ENCODE results near the gene AXL.

AXL gene

GRCh38 chr19:41308450-41309179 lies 89.6 kb downstream of the AXL start:
- peak overlapping the region; percentile 70 for H3K9ac ChIP-seq (ENCODE audit: low read depth, low read length)
- DNase-seq, result peak; percentile 87
- H3K4me1 ChIP-seq (ENCODE audit: insufficient read depth, low read length), result peaks cover 80% of the 10 kb centered on the region
- peaks cover 33% of the 10 kb centered on the region for H4K20me1 ChIP-seq (ENCODE audit: insufficient read depth, low read length)
- ATAC-seq (ENCODE audit: insufficient read depth, low read depth), result peak; percentile 62
- H3K27ac ChIP-seq (ENCODE audit: low read length), result peak overlapping the region; percentile 97
- H3K27me3 ChIP-seq (ENCODE audit: insufficient read depth, low read length, poor library complexity), result no peaks in the 10 kb centered on the region
- H2AFZ ChIP-seq (ENCODE audit: low read depth, low read length), result no peak overlapping the region
- H3K4me3 ChIP-seq (ENCODE audit: low read depth in 1 of 2, low read length in 2 of 2), result peak overlapping the region in 1 of 2 experiments; percentile 65; a peak in 1 of 4 replicates
- peak overlapping the region; percentile 80 for H3K4me2 ChIP-seq (ENCODE audit: insufficient read depth, low read length)
- no peaks in the 10 kb centered on the region for H3K9me3 ChIP-seq (ENCODE audit: insufficient read depth, low read length, severe bottlenecking)
- TF ChIP-seq EZH2 (IDR thresholded peaks at IDR 0.05; ENCODE audit: borderline replicate concordance, low read depth, low read length, severe bottlenecking), result no peak
- TF ChIP-seq CTCF (IDR thresholded peaks at IDR 0.05; ENCODE audit: borderline replicate concordance, extremely low read depth, low read length, poor library complexity, severe bottlenecking), result peak; percentile 100
- peaks cover 56% of the 10 kb centered on the region for H3K36me3 ChIP-seq (ENCODE audit: insufficient read depth, low read length)
- H3K79me2 ChIP-seq (ENCODE audit: insufficient read depth, low read length), result peaks cover 40% of the 10 kb centered on the region

GRCh38 chr19:41309180-41310032 lies 90.4 kb downstream of the AXL start:
- Histone ChIP-seq H3K79me2 (ENCODE audit: insufficient read depth, low read length) (peaks cover 47% of the 10 kb centered on the region), H3K4me3 (ENCODE audit: low read depth in 1 of 2, low read length in 2 of 2) (peak overlapping the region; percentile 55 to 65), H3K9ac (ENCODE audit: low read depth, low read length) (peak overlapping the region; percentile 70), H3K9me3 (ENCODE audit: insufficient read depth, low read length, severe bottlenecking) (no peaks in the 10 kb centered on the region), H3K36me3 (ENCODE audit: insufficient read depth, low read length) (peaks cover 52% of the 10 kb centered on the region), H3K27ac (ENCODE audit: low read length) (peak overlapping the region; percentile 97), H3K4me2 (ENCODE audit: insufficient read depth, low read length) (peak overlapping the region; percentile 80), H3K4me1 (ENCODE audit: insufficient read depth, low read length) (peaks cover 72% of the 10 kb centered on the region), H3K27me3 (ENCODE audit: insufficient read depth, low read length, poor library complexity) (no peaks in the 10 kb centered on the region), H4K20me1 (ENCODE audit: insufficient read depth, low read length) (peaks cover 25% of the 10 kb centered on the region), H2AFZ (ENCODE audit: low read depth, low read length) (peak overlapping the region; percentile 88)
- DNase-seq, result no peak
- TF ChIP-seq EZH2 (IDR thresholded peaks at IDR 0.05; ENCODE audit: borderline replicate concordance, low read depth, low read length, severe bottlenecking), result no peak
- TF ChIP-seq CTCF (IDR thresholded peaks at IDR 0.05; ENCODE audit: borderline replicate concordance, extremely low read depth, low read length, poor library complexity, severe bottlenecking), result no peak
- ATAC-seq (ENCODE audit: insufficient read depth, low read depth), result no peak

GRCh38 chr19:41310033-41310831 lies 91.2 kb downstream of the AXL start, which contains the start of gene CCDC97:
Gene CCDC97 (plus strand): TSS chr19:41310172. CDS start chr19:41310311, 139 bp downstream.
- peak; percentile 90 for DNase-seq
- H3K27ac ChIP-seq (ENCODE audit: low read length), result peak within 1 kb of the TSS; percentile 97
- peak within 1 kb of the TSS; percentile 55 to 65 for H3K4me3 ChIP-seq (ENCODE audit: low read depth in 1 of 2, low read length in 2 of 2)
- peaks cover 20% of the 10 kb centered on the region for H4K20me1 ChIP-seq (ENCODE audit: insufficient read depth, low read length)
- no peak for TF ChIP-seq CTCF (IDR thresholded peaks at IDR 0.05; ENCODE audit: borderline replicate concordance, extremely low read depth, low read length, poor library complexity, severe bottlenecking)
- no peak for TF ChIP-seq EZH2 (IDR thresholded peaks at IDR 0.05; ENCODE audit: borderline replicate concordance, low read depth, low read length, severe bottlenecking)
- peak; percentile 78 for ATAC-seq (ENCODE audit: insufficient read depth, low read depth)
- H3K4me2 ChIP-seq (ENCODE audit: insufficient read depth, low read length), result peak within 1 kb of the TSS; percentile 80
- H3K27me3 ChIP-seq (ENCODE audit: insufficient read depth, low read length, poor library complexity), result no peaks in the 10 kb centered on the region
- no peaks in the 10 kb centered on the region for H3K9me3 ChIP-seq (ENCODE audit: insufficient read depth, low read length, severe bottlenecking)
- H3K79me2 ChIP-seq (ENCODE audit: insufficient read depth, low read length), result peaks cover 52% of the 10 kb centered on the region
- H2AFZ ChIP-seq (ENCODE audit: low read depth, low read length), result peak within 1 kb of the TSS; percentile 88
- H3K36me3 ChIP-seq (ENCODE audit: insufficient read depth, low read length), result peaks cover 44% of the 10 kb centered on the region
- H3K9ac ChIP-seq (ENCODE audit: low read depth, low read length), result peak within 1 kb of the TSS; percentile 70
- peaks cover 64% of the 10 kb centered on the region for H3K4me1 ChIP-seq (ENCODE audit: insufficient read depth, low read length)
